Measurements from ENCODE around the gene KCNMA1. TPM values are rescaled to one million over a fixed set of nuclear protein-coding genes. Genes with fewer than 3 reads are reported as not detected.

The KCNMA1 gene
- total and polyA plus RNA-seq, 9 of the 15 experiments (the other 6 are each of a cell fraction or from before 2014, with no cell fraction given), result 0.01 to 0.95 (median 0.15) TPM; not detected in 4

DNA sequence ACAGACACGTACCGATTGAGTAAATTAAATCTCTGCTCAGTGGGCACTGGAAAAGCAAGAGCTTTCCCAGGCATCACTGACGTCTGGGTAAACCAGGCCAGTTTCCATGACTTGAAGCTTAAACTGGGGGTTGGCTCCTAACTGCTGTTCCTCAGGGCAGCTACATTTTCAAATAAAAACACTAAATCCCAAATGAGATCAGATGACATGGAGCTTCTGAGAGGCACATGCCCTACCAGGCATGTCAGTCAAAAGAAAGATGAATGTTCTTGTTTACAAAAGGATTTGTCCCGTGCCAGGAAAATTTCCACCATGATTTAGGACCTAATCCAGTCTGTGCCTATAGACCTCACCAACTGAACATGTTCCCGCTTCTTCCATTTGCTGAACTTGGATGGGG lies 220.2 kb downstream of the KCNMA1 start (continued):
- TF ChIP-seq, protein P1, sequence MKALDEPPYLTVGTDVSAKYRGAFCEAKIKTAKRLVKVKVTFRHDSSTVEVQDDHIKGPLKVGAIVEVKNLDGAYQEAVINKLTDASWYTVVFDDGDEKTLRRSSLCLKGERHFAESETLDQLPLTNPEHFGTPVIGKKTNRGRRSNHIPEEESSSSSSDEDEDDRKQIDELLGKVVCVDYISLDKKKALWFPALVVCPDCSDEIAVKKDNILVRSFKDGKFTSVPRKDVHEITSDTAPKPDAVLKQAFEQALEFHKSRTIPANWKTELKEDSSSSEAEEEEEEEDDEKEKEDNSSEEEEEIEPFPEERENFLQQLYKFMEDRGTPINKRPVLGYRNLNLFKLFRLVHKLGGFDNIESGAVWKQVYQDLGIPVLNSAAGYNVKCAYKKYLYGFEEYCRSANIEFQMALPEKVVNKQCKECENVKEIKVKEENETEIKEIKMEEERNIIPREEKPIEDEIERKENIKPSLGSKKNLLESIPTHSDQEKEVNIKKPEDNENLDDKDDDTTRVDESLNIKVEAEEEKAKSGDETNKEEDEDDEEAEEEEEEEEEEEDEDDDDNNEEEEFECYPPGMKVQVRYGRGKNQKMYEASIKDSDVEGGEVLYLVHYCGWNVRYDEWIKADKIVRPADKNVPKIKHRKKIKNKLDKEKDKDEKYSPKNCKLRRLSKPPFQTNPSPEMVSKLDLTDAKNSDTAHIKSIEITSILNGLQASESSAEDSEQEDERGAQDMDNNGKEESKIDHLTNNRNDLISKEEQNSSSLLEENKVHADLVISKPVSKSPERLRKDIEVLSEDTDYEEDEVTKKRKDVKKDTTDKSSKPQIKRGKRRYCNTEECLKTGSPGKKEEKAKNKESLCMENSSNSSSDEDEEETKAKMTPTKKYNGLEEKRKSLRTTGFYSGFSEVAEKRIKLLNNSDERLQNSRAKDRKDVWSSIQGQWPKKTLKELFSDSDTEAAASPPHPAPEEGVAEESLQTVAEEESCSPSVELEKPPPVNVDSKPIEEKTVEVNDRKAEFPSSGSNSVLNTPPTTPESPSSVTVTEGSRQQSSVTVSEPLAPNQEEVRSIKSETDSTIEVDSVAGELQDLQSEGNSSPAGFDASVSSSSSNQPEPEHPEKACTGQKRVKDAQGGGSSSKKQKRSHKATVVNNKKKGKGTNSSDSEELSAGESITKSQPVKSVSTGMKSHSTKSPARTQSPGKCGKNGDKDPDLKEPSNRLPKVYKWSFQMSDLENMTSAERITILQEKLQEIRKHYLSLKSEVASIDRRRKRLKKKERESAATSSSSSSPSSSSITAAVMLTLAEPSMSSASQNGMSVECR (CRISPR knock-in tag; IDR thresholded peaks at IDR 0.05), result no peak
- TF ChIP-seq FOXP1 (CRISPR knock-in tag; IDR thresholded peaks at IDR 0.05) (no peak), ZNF589 (CRISPR knock-in tag; IDR thresholded peaks at IDR 0.05; ENCODE audit: low read depth) (no peak), RBM34 (IDR thresholded peaks at IDR 0.05; ENCODE audit: borderline replicate concordance, insufficient read depth, low read length) (no peak), ZNF143 (CRISPR knock-in tag; IDR thresholded peaks at IDR 0.05) (no peak), COPS2 (conservative IDR thresholded peaks at IDR 0.05) (no peak), FOXA3 (CRISPR knock-in tag; conservative IDR thresholded peaks at IDR 0.05 in 1 of 2, IDR thresholded peaks at IDR 0.05 in 1 of 2) (no peak), POLR2A (conservative IDR thresholded peaks at IDR 0.05) (no peak), GATAD2B (IDR thresholded peaks at IDR 0.05; ENCODE audit: borderline replicate concordance) (no peak)
- TF ChIP-seq, protein P2, sequence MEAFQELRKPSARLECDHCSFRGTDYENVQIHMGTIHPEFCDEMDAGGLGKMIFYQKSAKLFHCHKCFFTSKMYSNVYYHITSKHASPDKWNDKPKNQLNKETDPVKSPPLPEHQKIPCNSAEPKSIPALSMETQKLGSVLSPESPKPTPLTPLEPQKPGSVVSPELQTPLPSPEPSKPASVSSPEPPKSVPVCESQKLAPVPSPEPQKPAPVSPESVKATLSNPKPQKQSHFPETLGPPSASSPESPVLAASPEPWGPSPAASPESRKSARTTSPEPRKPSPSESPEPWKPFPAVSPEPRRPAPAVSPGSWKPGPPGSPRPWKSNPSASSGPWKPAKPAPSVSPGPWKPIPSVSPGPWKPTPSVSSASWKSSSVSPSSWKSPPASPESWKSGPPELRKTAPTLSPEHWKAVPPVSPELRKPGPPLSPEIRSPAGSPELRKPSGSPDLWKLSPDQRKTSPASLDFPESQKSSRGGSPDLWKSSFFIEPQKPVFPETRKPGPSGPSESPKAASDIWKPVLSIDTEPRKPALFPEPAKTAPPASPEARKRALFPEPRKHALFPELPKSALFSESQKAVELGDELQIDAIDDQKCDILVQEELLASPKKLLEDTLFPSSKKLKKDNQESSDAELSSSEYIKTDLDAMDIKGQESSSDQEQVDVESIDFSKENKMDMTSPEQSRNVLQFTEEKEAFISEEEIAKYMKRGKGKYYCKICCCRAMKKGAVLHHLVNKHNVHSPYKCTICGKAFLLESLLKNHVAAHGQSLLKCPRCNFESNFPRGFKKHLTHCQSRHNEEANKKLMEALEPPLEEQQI (IDR thresholded peaks at IDR 0.05), result no peak
